AG04450 (cell line): Measurements from ENCODE around the gene SHF. TPM values are rescaled to one million over a fixed set of nuclear protein-coding genes. Genes with fewer than 3 reads are reported as not detected.

Source experiments
- CTCF ChIA-PET: fragments of 300-600, 350-600 bp; formaldehyde crosslinking; extraction: SDS; loops from one replicate; lab custom pipeline; 2022; ENCODE audit warnings: antibody characterized with exemption, inconsistent platforms; lab: Charles Lee
- POLR2A ChIA-PET: fragments of 350-600 bp; formaldehyde crosslinking; extraction: SDS; loops from one replicate; lab custom pipeline; 2021; ENCODE audit warnings: antibody characterized with exemption, inconsistent platforms; lab: Yijun Ruan, JAX
- DNase-seq: peaks from one replicate; pipeline ENCODE4 v3.0.0-alpha.2; 2011; ENCODE audit warnings: low read depth, low spot score
- H3K27ac ChIP-seq: one replicate; pipeline ENCODE4 v1.5.1; 2012; ENCODE audit warnings: low read depth, low read length, control low read depth
- H3K27me3 ChIP-seq: one replicate; pipeline ENCODE4 v1.6.0; 2012; ENCODE audit warnings: low read length; ENCODE audit not compliant: control insufficient read depth, insufficient read depth
- H3K4me3 ChIP-seq: 2 replicates; pipeline ENCODE4 v1.5.1; 2011; ENCODE audit warnings: mild to moderate bottlenecking, low read depth, low read length, control low read depth
- H3K9me3 ChIP-seq: 2 replicates; pipeline ENCODE4 v1.5.1; 2012; ENCODE audit warnings: low read length; ENCODE audit not compliant: control insufficient read depth, insufficient read depth
- polyA plus RNA-seq: library from polyadenylated mRNA; depleted of rRNA; stranded (reverse); fragments of >200 nt; gene quantifications from 2 replicates; pipeline ENCODE4 v1.2.3, GENCODE V29; 2011
- TF ChIP-seq, protein P1 (sequence below): IDR thresholded peaks from 2 replicates; pipeline ENCODE4 v1.5.1; 2011; ENCODE audit warnings: low read depth, low read length, control low read depth, inconsistent platforms

Gene SHF
- polyA plus RNA-seq, 1 experiment = 4.1 TPM

DNA sequence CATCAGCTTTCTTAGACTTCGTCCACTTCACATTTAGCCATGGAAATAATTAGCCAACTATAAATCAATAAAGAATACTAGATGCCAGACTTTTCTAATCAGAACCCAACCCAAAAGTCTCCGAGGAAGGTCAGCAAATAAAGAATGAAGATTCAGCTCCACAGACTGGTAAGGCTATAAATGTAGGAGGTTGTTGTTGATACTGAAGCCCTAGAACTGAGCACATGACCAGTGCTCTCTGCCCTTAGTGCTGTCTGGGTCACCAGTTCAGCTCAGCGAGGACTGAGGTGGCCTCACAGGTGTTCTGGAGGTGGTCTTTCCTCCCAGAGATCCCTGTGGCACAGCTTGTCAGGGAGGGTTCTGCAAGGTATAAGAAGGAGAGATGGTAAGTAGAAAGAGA is 43.4 kb upstream of the SHF start:
- CTCF ChIA-PET = no interaction called here
- H3K27ac ChIP-seq = no peak overlapping the region
- H3K4me3 ChIP-seq = no peak overlapping the region
- POLR2A ChIA-PET = no interaction called here
- no peaks in the 10 kb centered on the region for H3K27me3 ChIP-seq
- TF ChIP-seq, protein P1, sequence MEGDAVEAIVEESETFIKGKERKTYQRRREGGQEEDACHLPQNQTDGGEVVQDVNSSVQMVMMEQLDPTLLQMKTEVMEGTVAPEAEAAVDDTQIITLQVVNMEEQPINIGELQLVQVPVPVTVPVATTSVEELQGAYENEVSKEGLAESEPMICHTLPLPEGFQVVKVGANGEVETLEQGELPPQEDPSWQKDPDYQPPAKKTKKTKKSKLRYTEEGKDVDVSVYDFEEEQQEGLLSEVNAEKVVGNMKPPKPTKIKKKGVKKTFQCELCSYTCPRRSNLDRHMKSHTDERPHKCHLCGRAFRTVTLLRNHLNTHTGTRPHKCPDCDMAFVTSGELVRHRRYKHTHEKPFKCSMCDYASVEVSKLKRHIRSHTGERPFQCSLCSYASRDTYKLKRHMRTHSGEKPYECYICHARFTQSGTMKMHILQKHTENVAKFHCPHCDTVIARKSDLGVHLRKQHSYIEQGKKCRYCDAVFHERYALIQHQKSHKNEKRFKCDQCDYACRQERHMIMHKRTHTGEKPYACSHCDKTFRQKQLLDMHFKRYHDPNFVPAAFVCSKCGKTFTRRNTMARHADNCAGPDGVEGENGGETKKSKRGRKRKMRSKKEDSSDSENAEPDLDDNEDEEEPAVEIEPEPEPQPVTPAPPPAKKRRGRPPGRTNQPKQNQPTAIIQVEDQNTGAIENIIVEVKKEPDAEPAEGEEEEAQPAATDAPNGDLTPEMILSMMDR = no peak
- H3K9me3 ChIP-seq = no peaks in the 10 kb centered on the region; the same call in 1 of the 2 replicates
- no peak for DNase-seq

DNA sequence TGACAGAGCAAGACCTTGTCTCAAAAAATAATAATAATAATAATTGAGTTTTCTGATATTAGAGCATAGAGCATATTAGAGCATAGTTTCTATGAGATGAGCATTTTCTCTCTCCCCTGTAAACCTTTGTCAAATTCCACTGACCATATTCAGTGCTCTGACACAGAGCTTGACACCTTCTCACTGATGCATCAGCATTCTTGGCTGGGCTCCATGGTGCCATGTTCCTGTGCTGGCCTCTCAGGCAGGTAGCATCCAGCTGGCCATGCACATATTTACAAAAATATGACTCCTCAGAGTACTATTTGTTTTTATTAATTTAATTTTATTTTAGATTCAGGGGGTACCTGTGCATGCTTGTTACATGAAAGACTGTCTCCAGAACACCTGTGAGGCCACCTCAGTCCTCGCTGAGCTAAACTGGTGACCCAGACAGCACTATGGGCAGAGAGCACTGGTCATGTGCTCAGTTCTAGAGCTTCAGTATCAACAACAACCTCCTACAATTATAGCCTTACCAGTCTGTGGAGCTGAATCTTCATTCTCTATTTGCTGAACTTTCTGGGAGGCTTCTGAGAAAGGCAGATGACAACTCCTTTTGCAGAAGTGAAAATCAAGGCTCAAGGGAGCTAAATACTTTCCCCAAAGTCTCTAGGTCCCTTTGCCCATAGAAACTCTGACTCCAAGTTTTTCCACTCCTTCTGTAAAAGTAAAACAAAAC is 42.6 kb upstream of the SHF start:
- DNase-seq = no peak
- Histone ChIP-seq H3K27ac (no peak overlapping the region), H3K9me3 (no peaks in the 10 kb centered on the region; the same call in 1 of the 2 replicates), H3K27me3 (no peaks in the 10 kb centered on the region), H3K4me3 (no peak overlapping the region)
- CTCF ChIA-PET = interaction anchor here (0.9 kb wide), 1 partner anchor 25 kb away, joined by 3 read pairs; no protein-coding TSS in a partner anchor
- POLR2A ChIA-PET = no interaction called here
- TF ChIP-seq, protein P1 = no peak

DNA sequence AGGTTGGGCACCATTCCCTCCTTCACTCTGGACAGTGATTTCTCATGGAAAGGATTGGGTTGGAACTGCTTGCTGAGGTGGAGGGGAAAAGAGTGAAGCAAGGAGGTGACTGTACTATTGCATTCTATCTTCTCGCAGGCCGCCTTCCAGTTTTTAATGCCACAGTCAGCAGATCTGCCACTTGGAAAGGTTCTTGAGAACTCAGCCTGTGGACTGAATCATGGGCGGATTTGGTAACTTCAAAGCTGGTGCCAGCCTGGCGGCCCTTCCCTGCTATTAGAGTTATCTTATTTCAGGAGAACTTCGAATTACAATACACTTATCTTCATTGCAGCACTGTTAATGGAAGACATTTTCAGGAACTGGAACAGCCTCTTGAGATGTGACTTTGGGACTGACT is 41.2 kb upstream of the SHF start:
- TF ChIP-seq, protein P1 = no peak

DNA sequence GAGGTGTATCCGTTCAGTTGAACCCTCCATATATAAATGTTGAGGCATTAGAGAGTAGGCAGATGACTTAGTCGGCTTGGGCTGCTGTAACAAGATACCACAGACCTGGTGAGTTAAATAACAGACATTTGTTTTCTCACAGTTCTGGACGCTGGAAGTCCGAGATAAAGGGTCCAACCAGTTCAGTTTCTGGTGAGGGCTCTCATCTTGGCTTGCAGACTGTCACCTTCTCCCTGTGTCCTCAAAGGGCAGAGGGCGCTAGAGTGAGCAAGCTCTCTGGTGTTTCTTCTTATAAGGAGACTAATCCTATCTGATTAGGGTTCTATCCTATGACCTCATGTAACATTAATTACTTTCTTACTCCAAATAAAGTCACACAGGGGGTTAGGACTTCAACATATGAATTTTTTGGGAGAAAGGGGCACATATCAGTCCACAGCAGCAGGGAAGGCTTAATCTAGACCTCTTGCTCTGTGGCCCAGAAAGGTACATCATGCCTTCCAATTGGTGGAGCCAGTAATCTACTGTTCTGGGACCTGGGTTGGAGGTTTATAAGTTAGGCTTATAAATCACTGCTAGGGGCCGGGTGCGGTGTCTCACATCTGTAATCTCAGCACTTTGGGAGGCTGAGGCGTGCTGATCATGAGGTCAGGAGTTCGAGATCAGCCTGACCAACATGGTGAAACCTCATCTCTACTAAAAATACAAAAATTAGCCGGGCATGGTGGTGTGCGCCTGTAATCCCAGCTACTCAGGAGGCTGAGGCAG is 37.9 kb upstream of the SHF start:
- H3K9me3 ChIP-seq = no peaks in the 10 kb centered on the region
- no peak overlapping the region for H3K4me3 ChIP-seq
- peaks cover 8% of the 10 kb centered on the region for H3K27me3 ChIP-seq
- POLR2A ChIA-PET = no interaction called here
- no peak for DNase-seq
- CTCF ChIA-PET = no interaction called here
- H3K27ac ChIP-seq = no peak overlapping the region
- TF ChIP-seq, protein P1 = no peak

More for the DNA sequence above, 41.2 kb upstream of the SHF start:
- CTCF ChIA-PET = no interaction called here
- H3K27me3 ChIP-seq = no peaks in the 10 kb centered on the region
- POLR2A ChIA-PET = no interaction called here
- H3K9me3 ChIP-seq = no peaks in the 10 kb centered on the region
- no peak for DNase-seq
- no peak overlapping the region for H3K27ac ChIP-seq
- no peak overlapping the region for H3K4me3 ChIP-seq
